ENCODE results near the gene CRYBG2. TPM values are rescaled to one million over a fixed set of nuclear protein-coding genes. Genes with fewer than 3 reads are reported as not detected.
A peak's percentile ranks its signal among the peaks of the same experiment; 100 is the strongest.

Gene CRYBG2
- total and polyA plus RNA-seq, 10 of the 15 experiments (the other 5 are each of a cell fraction or from before 2014, with no cell fraction given), result 0.03 to 1.2 (median 0.11) TPM; not detected in 4

GRCh38 chr1:26288311-26288941 is 65.5 kb downstream of the CRYBG2 start (continued):
- TF ChIP-seq ASH2L (IDR thresholded peaks at IDR 0.05; ENCODE audit: borderline replicate concordance, low read depth), result no peak
- no peak for TF ChIP-seq KDM1A (IDR thresholded peaks at IDR 0.05; ENCODE audit: borderline replicate concordance)
- no peak for TF ChIP-seq CBX5 (IDR thresholded peaks at IDR 0.05; ENCODE audit: low read depth)
- no peak for TF ChIP-seq E2F8 (IDR thresholded peaks at IDR 0.05; ENCODE audit: low read depth, partially characterized antibody)
- peak; percentile 90 for TF ChIP-seq SPI1 (IDR thresholded peaks at IDR 0.05; ENCODE audit: borderline replicate concordance, insufficient read depth, low read depth, low read length)
- no peak for TF ChIP-seq IRF5 (IDR thresholded peaks at IDR 0.05; ENCODE audit: borderline replicate concordance)
- peak; percentile 58; the same call in 1 of the 2 replicates for TF ChIP-seq NR2C1 (IDR thresholded peaks at IDR 0.05)
- TF ChIP-seq HDGF (IDR thresholded peaks at IDR 0.05), result peak; percentile 31; the same call in 1 of the 2 replicates
- TF ChIP-seq BHLHE40 (IDR thresholded peaks at IDR 0.05; ENCODE audit: borderline replicate concordance in 1 of 2, low read depth in 2 of 2, low read length in 1 of 2), result no peak
- no peak for TF ChIP-seq CTCF (IDR thresholded peaks at IDR 0.05 in 2 of 3, conservative IDR thresholded peaks at IDR 0.05 in 1 of 3; ENCODE audit: control insufficient read depth in 2 of 3, extremely low read depth in 1 of 3, insufficient read depth in 1 of 3, low read depth in 3 of 3, low read length in 3 of 3)
- no peak for TF ChIP-seq FOXM1 (IDR thresholded peaks at IDR 0.05; ENCODE audit: low read depth, low read length)
- TF ChIP-seq DPF2 (IDR thresholded peaks at IDR 0.05), result 0 out of 2 replicates have a peak, but pooled peaks have one; percentile 13
- no peak for TF ChIP-seq HDAC6 (IDR thresholded peaks at IDR 0.05; ENCODE audit: unreplicated experiment)
- TF ChIP-seq KLF5 (IDR thresholded peaks at IDR 0.05; ENCODE audit: partially characterized antibody), result no peak
- no peak for TF ChIP-seq ZNF24 (IDR thresholded peaks at IDR 0.05)

Data from GM12878 (cell line).